ENCODE results near the gene ABRACL.
"Not testable (repeated sequence)": the region's sequence is repeated elsewhere in the genome, so short reads cannot be mapped to it uniquely, and the experiment has no call there.

The ABRACL gene, protein sequence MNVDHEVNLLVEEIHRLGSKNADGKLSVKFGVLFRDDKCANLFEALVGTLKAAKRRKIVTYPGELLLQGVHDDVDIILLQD

GRCh38 chr6:139028658-139029469 is at the start of gene ABRACL:
TSS of gene ABRACL (plus strand) at chr6:139028745. CDS start at chr6:139034161, 5,416 bp downstream.
- DNase-seq (ENCODE audit: insufficient read length, low spot score) (peak; percentile 69), FAIRE-seq (peak; percentile 4)

DNA sequence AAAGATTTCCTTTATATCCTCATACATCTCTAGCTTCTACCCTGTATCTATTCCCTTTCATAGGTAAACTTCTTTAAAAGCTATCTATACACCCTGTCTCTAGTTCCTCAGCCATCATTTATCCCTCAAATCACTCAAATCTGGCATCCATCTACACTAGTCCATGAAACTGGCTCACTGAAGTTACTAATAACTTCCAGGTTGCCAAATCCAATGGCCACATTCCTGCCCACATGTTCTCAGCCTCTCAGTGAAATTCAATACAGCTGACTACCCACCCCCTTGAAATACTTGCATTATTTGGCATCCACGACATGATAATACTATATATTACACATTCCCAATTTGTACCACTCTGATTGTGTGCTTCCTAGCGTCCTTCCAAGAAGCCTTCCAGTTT is 49.2 kb upstream of the ABRACL start:
- FAIRE-seq, result peak; percentile 36
- no peak for DNase-seq (ENCODE audit: insufficient read length, low spot score)

- FAIRE-seq (no peak), DNase-seq (ENCODE audit: insufficient read length, low spot score) (no peak)
Measured at GRCh38 chr6:138979813-138980668, 48.5 kb upstream of the ABRACL start.

DNA sequence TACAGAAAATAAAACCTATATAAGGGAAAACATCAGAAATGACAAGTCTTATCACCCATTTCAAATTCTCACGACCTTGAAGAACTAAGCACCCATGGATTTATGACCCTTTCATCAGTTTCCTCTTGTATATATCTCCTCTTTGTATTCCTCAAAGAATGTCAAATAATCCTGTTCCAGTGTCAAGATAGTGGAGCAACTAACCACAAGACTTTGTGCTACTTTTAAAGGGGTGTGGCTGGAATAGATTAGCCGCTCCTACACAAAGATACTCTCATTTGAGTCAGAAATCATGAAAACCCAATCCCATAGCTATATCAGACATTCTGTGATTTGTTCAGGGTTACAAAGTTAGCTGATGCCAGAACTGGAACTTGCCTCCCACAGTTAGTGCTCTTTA is 47.1 kb upstream of the ABRACL start:
- FAIRE-seq, result no peak
- no peak for DNase-seq (ENCODE audit: insufficient read length, low spot score)

DNA sequence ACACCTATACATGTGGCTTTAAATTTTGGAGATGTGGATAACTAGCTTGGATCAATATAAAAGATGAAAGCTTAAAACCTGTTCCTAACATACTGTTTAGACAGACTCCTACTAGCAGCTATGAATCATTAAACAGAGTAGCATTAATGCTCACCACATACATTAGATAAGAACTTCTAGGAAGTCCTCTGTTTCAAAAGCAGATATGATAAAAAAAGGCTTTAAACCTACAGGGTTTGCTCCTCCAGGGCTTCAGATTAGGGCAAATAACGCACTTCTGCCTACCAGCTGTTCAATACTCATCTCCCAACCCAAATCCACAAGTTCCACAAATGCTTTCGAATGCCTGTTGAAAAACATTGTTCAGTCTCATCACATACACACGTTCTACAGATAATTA is 42.0 kb upstream of the ABRACL start:
- DNase-seq (ENCODE audit: insufficient read length, low spot score) (no peak), FAIRE-seq (no peak)

DNA sequence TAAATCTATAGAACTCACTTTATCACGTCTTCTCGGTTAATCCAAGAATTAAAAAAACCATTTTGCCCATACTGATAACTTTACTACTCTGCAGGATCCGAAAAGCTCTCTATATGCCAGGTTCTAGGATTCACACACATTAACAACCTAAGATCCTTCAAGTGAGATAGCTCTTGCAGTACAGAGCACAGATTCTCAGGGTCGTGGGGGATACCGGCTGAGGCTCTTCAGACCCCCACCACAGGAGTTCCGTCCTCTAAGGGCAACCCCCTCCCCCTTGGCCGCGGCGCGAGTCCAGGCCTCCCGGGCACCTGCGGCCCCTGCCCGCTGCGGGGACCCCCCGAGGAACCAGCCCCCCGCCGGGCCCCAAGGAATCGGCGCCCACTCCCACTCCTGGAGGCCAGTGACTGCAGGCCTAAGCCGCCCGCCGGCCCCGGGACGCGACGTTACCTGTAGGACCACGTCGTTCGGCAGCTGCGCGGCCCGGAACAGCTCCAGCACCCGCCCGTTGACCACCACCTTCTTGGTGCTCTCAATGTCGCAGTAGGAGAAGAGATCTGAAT is 41.4 kb upstream of the ABRACL start:
- FAIRE-seq (no peak), DNase-seq (ENCODE audit: insufficient read length, low spot score) (no peak)

- DNase-seq (ENCODE audit: insufficient read length, low spot score) (peak; percentile 93), FAIRE-seq (no peak)
Measured at GRCh38 chr6:138987643-138988468, 40.7 kb upstream of the ABRACL start, which contains the start of gene REPS1. TSS of gene REPS1 (minus strand) at chr6:138988253. CDS start at chr6:138987682, 571 bp downstream.

DNA sequence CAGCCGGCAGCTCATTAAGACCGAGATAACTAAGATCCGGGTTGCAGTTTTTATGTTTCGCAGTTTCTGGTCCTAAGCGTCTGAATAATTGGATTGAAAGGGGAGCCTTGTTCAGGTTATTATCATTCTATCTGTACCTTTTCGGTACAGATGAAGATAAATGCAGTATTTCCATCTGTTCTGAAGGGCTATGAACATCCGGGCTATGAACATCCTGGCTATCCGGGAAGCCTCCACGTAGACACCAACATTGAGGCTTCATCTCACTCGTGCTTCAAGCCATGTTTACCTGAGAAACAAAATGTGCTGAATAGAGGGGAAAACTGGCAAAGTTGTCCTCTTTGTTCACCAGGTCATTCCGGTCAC is 40.1 kb upstream of the ABRACL start:
- FAIRE-seq, result no peak
- no peak for DNase-seq (ENCODE audit: insufficient read length, low spot score)

GRCh38 chr6:138989098-138989983 is 39.2 kb upstream of the ABRACL start:
- no peak for DNase-seq (ENCODE audit: insufficient read length, low spot score)
- no peak for FAIRE-seq

DNA sequence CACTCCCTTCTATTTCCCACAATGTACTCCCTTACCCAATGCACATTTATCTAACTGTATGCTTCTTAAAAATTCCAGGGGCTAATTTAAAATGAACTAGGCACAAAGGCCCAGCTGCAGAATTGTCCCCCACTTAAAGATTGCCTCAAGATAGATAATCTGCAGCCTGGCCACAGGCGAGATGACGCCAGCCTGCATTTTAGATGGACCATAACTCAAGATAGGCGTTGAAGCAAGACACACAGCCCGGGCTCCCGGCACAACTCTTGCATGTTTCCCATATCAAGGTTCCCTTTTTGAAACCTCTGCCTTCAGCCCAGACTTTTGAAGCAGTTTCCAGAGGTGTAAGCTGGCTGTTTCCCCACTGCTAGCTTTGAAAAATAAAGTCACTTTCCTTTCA is 37.3 kb upstream of the ABRACL start:
- FAIRE-seq, result no peak
- no peak for DNase-seq (ENCODE audit: insufficient read length, low spot score)

GRCh38 chr6:138992965-138993364 is 35.6 kb upstream of the ABRACL start:
- not testable (repeated sequence) for DNase-seq (ENCODE audit: insufficient read length, low spot score); FAIRE-seq

- FAIRE-seq; DNase-seq (ENCODE audit: insufficient read length, low spot score): not testable (repeated sequence)
Measured at GRCh38 chr6:138993410-138993809, 35.1 kb upstream of the ABRACL start.

GRCh38 chr6:138996524-138996923 is 32.0 kb upstream of the ABRACL start:
- DNase-seq (ENCODE audit: insufficient read length, low spot score) (no peak), FAIRE-seq (no peak)

- DNase-seq (ENCODE audit: insufficient read length, low spot score) (no peak), FAIRE-seq (no peak)
Measured at GRCh38 chr6:138997136-138997535, 31.4 kb upstream of the ABRACL start.

- DNase-seq (ENCODE audit: insufficient read length, low spot score) (no peak), FAIRE-seq (no peak)
Measured at GRCh38 chr6:138999949-139000725, 28.4 kb upstream of the ABRACL start.

DNA sequence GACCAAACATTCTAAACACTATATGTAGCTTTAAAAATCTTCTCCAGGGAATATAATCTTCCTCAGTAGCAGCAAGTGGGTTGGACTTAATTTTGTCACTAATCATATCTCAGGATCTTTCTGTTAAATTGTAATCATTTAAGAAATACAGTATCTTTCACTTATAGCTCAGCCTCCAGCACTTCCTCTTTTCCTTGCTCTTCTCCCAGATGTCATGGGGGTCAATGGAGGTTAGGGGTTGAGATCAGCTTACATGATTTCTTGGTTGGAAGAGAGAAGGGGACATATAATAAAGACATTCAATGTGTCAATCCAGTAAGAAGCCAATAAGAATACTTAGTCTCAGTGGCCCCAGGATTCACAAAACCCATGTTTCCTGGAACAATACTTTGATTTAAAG is 24.8 kb upstream of the ABRACL start:
- DNase-seq (ENCODE audit: insufficient read length, low spot score), result no peak
- FAIRE-seq, result no peak

DNA sequence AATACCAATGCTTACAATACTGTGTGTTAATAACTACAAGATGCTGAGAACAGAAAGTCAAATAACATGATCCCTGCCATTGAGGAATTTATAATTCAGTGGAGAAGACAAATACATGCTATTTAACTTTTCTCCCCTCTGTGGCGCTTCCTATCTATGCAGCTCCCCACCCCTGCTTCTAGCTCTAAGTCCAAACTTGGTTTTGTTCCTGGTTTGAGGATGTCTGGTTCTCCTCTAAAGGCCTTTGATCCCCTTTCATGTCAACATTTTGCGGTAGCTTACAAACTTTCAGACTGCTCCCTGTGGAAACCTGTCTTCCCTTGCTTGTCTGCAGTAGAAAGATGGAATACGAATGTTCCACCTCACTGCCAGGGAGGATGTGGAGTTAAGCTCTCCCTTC is 22.1 kb upstream of the ABRACL start:
- no peak for DNase-seq (ENCODE audit: insufficient read length, low spot score)
- no peak for FAIRE-seq

- DNase-seq (ENCODE audit: insufficient read length, low spot score) (no peak), FAIRE-seq (no peak)
Measured at GRCh38 chr6:139007428-139007827, 21.1 kb upstream of the ABRACL start.

DNA sequence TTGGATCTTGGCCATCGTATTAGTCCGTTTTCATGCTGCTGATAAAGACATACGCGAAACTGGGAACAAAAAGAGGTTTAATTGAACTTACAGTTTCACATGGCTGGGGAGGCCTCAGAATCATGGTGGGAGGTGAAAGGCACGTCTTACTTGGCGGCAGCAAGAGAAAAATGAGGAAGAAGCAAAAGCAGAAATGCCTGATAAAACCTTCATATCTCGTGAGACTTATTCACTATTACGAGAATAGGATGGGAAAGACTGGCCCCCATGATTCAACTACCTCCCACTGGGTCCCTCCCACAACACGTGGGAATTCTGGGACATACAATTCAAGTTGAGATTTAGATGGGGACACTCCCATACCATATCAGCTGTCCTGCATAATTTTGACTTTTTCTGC is 20.4 kb upstream of the ABRACL start:
- FAIRE-seq, result no peak
- no peak for DNase-seq (ENCODE audit: insufficient read length, low spot score)
